HL-60 (cell line): ENCODE data around the gene BDP1.

ENCODE experiments used
- DNase-seq, 2 experiments: peaks; one replicate each; pipeline ENCODE4 v3.0.0-alpha.2; 2010 to 2020; ENCODE audit warnings: low read depth in 1 of 2, low spot score in 1 of 2
- H3K27ac ChIP-seq: fragments of 250-450 bp; sonication (Bioruptor Pico); replicated peaks from 2 replicates; pipeline ENCODE4 v1.5.1; 2020; ENCODE audit warnings: mild to moderate bottlenecking, moderate library complexity
- H3K27me3 ChIP-seq: fragments of 250-450 bp; sonication (Bioruptor Pico); 2 replicates; pipeline ENCODE4 v1.5.1; 2021; ENCODE audit warnings: mild to moderate bottlenecking, moderate library complexity; ENCODE audit not compliant: insufficient read depth, poor library complexity, severe bottlenecking
- H3K4me3 ChIP-seq: replicated peaks from 2 replicates; pipeline ENCODE4 v1.5.1; 2011; ENCODE audit warnings: mild to moderate bottlenecking, control low read depth, low read length; ENCODE audit not compliant: insufficient read depth
- GABPA ChIP-seq: IDR thresholded peaks from 2 replicates; pipeline ENCODE4 v1.6.1; 2012; ENCODE audit warnings: low read depth
- POLR2AphosphoS5 ChIP-seq: IDR thresholded peaks from 2 replicates; pipeline ENCODE4 v1.6.1; 2012; ENCODE audit warnings: low read depth
- SPI1 ChIP-seq: IDR thresholded peaks from 2 replicates; pipeline ENCODE4 v1.6.1; 2012; ENCODE audit warnings: low read depth, mild to moderate bottlenecking, borderline replicate concordance
- TF ChIP-seq, protein P1 (sequence below): IDR thresholded peaks from one replicate; pipeline ENCODE4 v1.5.1; 2011; ENCODE audit warnings: low read length, control low read depth, inconsistent platforms; ENCODE audit not compliant: insufficient read depth
- TF ChIP-seq, protein P2 (sequence below): IDR thresholded peaks from 2 replicates; pipeline ENCODE4 v1.6.1; 2012; ENCODE audit warnings: low read depth; ENCODE audit not compliant: insufficient replicate concordance

BDP1 gene

DNA sequence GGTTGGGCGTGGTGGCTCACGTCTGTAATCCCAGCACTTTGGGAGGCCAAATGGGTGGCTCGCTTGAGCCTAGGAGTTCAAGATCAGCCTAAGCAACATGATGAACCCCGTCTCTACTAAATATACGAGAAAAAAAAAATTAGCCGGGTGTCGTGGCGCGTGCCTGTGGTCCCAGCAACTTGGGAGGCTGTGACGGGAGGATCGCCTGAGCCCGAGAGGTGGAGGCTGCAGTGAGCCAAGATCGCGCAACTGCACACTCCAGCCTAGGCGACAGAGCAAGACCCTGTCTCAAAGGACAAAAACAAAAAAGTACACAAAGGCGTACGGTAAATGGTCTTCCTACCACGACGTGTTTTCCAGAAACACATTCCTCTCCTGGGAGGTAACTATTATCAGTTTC lies 538 bp upstream of the BDP1 start:
- H3K27ac ChIP-seq = peak overlapping the region; percentile 91
- no peak overlapping the region for H3K4me3 ChIP-seq
- DNase-seq = no peak
- TF ChIP-seq SPI1 = no peak
- no peak for TF ChIP-seq POLR2AphosphoS5
- no peak for TF ChIP-seq GABPA
- TF ChIP-seq, protein P1, sequence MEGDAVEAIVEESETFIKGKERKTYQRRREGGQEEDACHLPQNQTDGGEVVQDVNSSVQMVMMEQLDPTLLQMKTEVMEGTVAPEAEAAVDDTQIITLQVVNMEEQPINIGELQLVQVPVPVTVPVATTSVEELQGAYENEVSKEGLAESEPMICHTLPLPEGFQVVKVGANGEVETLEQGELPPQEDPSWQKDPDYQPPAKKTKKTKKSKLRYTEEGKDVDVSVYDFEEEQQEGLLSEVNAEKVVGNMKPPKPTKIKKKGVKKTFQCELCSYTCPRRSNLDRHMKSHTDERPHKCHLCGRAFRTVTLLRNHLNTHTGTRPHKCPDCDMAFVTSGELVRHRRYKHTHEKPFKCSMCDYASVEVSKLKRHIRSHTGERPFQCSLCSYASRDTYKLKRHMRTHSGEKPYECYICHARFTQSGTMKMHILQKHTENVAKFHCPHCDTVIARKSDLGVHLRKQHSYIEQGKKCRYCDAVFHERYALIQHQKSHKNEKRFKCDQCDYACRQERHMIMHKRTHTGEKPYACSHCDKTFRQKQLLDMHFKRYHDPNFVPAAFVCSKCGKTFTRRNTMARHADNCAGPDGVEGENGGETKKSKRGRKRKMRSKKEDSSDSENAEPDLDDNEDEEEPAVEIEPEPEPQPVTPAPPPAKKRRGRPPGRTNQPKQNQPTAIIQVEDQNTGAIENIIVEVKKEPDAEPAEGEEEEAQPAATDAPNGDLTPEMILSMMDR = no peak
- TF ChIP-seq, protein P2, sequence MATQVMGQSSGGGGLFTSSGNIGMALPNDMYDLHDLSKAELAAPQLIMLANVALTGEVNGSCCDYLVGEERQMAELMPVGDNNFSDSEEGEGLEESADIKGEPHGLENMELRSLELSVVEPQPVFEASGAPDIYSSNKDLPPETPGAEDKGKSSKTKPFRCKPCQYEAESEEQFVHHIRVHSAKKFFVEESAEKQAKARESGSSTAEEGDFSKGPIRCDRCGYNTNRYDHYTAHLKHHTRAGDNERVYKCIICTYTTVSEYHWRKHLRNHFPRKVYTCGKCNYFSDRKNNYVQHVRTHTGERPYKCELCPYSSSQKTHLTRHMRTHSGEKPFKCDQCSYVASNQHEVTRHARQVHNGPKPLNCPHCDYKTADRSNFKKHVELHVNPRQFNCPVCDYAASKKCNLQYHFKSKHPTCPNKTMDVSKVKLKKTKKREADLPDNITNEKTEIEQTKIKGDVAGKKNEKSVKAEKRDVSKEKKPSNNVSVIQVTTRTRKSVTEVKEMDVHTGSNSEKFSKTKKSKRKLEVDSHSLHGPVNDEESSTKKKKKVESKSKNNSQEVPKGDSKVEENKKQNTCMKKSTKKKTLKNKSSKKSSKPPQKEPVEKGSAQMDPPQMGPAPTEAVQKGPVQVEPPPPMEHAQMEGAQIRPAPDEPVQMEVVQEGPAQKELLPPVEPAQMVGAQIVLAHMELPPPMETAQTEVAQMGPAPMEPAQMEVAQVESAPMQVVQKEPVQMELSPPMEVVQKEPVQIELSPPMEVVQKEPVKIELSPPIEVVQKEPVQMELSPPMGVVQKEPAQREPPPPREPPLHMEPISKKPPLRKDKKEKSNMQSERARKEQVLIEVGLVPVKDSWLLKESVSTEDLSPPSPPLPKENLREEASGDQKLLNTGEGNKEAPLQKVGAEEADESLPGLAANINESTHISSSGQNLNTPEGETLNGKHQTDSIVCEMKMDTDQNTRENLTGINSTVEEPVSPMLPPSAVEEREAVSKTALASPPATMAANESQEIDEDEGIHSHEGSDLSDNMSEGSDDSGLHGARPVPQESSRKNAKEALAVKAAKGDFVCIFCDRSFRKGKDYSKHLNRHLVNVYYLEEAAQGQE = no peak
- no peaks in the 10 kb centered on the region for H3K27me3 ChIP-seq

DNA sequence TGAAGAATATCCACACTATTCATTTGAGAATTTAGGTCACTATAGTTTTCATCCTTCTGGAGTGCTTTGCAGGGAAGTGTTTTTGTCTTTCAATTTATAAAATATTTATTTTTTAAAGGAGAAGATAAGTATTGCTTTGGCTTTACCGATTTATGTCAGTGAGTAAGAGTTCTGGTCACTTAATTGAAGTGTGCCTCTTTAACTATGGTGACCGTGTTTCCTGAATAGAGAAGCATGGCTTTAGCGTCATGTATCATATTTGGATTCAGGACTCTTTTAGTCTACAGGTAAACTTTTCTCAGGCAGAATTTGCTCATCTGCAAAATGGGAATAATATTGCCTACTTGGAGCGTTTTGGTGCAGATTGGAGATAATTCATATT lies 902 bp downstream of the BDP1 start:
- Histone ChIP-seq H3K27ac (peak overlapping the region; percentile 91), H3K4me3 (peak overlapping the region; percentile 70), H3K27me3 (no peaks in the 10 kb centered on the region)
- no peak for DNase-seq
- TF ChIP-seq GABPA = no peak
- no peak for TF ChIP-seq POLR2AphosphoS5
- no peak for TF ChIP-seq SPI1
- TF ChIP-seq, protein P2 = no peak
- TF ChIP-seq, protein P1 = no peak

DNA sequence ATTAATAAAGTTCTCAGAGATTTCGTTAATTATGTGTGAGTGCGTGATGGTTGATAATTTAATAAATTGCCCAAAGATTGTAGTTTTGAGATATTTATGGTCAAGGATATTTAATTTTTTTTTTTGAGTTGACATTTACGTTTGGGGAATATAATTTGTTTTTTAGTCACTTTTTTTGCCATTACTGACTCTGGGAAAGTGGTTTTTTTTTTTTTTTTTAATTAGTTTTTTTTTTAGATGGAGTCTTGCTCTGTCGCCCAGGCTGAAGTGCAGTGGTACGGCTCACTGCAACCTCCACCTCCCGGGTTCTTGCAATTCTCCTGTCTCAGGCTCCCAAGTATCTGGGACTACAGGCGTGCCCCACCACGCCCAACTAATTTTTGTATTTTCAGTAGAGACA lies 1.7 kb downstream of the BDP1 start:
- Histone ChIP-seq H3K27me3 (no peaks in the 10 kb centered on the region), H3K4me3 (peak overlapping the region; percentile 70), H3K27ac (no peak overlapping the region)
- TF ChIP-seq SPI1 = no peak
- TF ChIP-seq, protein P1 = no peak
- no peak for DNase-seq

DNA sequence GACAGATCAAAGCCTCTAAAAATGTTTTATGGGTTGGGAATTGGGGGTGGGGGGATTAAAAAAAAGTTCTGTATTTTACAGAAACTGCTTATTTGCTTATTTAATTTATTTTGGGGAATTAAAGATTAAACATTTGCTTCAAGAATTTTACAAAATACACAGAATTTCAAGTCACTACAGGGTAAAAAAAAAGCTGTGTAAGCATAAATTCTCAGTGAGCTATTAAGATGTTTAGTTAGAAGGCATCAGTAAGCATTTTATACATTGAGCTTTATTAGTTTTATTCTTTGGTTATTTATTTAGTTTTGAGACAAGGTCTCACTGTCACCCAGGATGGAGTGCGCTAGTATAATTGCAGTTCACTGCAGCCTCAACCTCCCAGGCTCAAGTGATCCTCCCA lies 5.2 kb downstream of the BDP1 start:
- no peak for DNase-seq
- TF ChIP-seq, protein P1 = no peak
- TF ChIP-seq GABPA = no peak
- no peak for TF ChIP-seq POLR2AphosphoS5
- TF ChIP-seq, protein P2 = no peak
- TF ChIP-seq SPI1 = no peak
- Histone ChIP-seq H3K4me3 (no peak overlapping the region), H3K27me3 (no peaks in the 10 kb centered on the region), H3K27ac (no peak overlapping the region)
